Measurements from ENCODE around the gene GRID2.

Gene GRID2

DNA sequence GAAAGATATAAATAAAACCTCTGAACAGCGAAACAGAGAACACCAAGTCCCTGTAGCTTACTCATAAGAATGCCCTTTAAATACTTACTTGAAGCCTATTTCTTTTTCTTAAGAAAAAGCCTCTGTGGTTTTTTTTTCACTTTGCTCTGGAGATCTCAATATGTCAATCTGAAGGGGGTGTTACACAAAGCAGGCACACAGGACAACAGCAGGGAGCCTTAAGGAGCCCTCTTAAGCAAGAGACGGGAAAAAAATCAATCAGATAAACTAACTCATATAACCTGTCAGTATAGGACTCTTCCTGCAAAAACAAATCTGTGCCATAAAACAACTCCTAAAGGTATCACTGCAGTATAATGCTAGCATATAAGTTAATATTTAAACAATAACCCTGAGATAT, 913.7 kb downstream of the GRID2 start:
- H3K4me3 ChIP-seq (ENCODE audit: low read depth, low read length), result no peak overlapping the region
- DNase-seq (ENCODE audit: low read depth), result no peak
- TF ChIP-seq, protein P1, sequence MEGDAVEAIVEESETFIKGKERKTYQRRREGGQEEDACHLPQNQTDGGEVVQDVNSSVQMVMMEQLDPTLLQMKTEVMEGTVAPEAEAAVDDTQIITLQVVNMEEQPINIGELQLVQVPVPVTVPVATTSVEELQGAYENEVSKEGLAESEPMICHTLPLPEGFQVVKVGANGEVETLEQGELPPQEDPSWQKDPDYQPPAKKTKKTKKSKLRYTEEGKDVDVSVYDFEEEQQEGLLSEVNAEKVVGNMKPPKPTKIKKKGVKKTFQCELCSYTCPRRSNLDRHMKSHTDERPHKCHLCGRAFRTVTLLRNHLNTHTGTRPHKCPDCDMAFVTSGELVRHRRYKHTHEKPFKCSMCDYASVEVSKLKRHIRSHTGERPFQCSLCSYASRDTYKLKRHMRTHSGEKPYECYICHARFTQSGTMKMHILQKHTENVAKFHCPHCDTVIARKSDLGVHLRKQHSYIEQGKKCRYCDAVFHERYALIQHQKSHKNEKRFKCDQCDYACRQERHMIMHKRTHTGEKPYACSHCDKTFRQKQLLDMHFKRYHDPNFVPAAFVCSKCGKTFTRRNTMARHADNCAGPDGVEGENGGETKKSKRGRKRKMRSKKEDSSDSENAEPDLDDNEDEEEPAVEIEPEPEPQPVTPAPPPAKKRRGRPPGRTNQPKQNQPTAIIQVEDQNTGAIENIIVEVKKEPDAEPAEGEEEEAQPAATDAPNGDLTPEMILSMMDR (IDR thresholded peaks at IDR 0.05; ENCODE audit: low read depth, low read length, missing control alignments), result no peak

DNA sequence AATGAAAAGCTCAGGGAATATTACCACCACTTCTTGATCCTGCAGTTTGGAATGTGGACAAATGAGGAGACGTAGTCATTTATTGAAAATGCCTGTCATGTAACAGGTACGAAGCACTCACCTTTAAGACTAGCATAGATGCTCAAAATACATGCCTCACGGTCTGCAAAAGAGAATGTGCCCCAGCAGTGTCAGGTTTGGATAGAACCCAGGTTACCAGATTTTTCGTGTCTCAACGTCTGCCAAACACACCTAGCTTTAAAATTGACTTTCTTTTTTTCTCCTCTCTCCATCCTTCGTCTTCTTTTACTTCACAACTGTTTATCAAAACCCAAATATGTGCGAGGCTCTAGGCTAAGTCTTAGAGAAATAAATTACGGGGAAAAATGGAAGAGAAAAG, 918.0 kb downstream of the GRID2 start:
- TF ChIP-seq, protein P1 (IDR thresholded peaks at IDR 0.05; ENCODE audit: low read depth, low read length, missing control alignments), result no peak
- DNase-seq (ENCODE audit: low read depth), result no peak
- H3K4me3 ChIP-seq (ENCODE audit: low read depth, low read length), result no peak overlapping the region

DNA sequence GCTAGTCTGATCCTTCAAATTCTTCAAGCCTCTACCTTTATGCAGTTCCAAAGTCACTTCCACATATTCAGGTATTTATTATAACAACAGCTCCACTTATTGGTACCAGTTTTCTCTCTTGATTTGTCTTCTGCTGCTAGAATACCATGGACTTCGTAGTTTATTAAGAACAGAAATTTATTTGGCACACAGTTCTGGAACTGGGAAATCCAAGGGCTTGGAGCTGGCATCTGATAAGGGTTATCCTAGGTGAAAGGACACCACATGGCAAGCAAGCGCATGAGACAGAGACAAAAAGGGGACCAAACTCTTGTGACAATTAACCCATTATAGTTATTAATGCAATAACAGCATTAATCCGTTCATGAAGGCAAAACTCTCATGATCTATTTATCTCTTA, 924.3 kb downstream of the GRID2 start:
- TF ChIP-seq, protein P1 (IDR thresholded peaks at IDR 0.05; ENCODE audit: low read depth, low read length, missing control alignments), result no peak
- no peak overlapping the region for H3K4me3 ChIP-seq (ENCODE audit: low read depth, low read length)
- DNase-seq (ENCODE audit: low read depth), result no peak

DNA sequence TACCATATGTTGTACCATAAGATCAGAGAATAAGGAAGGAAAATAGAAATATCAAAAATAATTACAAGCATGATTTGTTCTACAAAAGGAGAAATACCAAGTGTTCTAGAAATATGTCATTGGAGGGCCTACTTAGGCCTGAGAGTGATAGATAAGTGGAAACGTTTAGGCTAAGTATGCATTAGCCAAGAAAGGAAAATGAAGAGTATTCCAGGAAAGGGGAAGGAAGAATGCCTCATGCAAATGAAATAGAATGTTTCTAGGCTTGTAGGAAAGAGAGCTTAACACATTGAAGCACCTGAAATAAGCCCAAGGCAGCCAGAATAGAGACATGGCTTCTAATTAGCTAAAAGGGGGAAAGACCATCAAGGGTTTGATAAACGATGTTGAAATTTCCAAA, 929.1 kb downstream of the GRID2 start:
- TF ChIP-seq, protein P1 (IDR thresholded peaks at IDR 0.05; ENCODE audit: low read depth, low read length, missing control alignments), result no peak
- DNase-seq (ENCODE audit: low read depth), result no peak
- no peak overlapping the region for H3K4me3 ChIP-seq (ENCODE audit: low read depth, low read length)

DNA sequence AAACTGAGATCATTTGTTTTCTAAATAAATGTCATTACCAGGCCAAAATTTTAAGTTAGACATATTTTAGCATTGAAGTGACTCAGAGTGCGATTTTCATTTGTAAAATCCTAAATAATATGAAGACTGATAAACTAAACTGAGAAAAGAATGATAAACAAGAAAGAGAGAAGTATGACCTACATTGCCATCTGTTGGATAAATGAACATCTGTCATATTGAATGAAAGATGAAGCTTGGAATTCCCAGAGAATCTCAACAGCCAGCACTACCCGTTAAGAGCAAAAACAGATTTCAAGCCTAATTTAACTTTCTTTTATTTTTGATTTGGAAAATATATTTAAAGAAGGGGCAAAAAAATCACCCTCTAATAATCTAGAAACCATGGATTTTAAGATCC, 933.8 kb downstream of the GRID2 start:
- DNase-seq (ENCODE audit: low read depth), result no peak
- TF ChIP-seq, protein P1 (IDR thresholded peaks at IDR 0.05; ENCODE audit: low read depth, low read length, missing control alignments), result no peak
- H3K4me3 ChIP-seq (ENCODE audit: low read depth, low read length), result no peak overlapping the region

DNA sequence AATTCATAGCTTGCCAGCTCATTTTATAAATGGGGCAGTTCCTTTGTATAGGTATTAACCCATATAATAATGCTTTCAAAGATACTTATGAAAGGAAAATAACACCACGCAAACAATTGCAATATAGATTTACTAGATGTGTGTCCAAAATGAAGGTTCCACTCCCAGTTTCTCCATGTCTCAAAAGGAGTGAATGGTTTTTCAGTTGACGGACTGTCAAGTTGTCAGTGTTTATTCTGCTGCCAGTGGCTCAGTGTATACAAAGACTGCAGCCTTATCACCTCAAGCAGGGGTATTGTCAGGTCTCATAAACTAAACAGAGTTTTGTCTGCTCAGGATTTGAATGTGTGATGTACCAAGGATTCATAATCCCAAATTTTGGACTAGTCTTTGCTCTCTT, 939.5 kb downstream of the GRID2 start:
- no peak overlapping the region for H3K4me3 ChIP-seq (ENCODE audit: low read depth, low read length)
- TF ChIP-seq, protein P1 (IDR thresholded peaks at IDR 0.05; ENCODE audit: low read depth, low read length, missing control alignments), result no peak
- DNase-seq (ENCODE audit: low read depth), result no peak

DNA sequence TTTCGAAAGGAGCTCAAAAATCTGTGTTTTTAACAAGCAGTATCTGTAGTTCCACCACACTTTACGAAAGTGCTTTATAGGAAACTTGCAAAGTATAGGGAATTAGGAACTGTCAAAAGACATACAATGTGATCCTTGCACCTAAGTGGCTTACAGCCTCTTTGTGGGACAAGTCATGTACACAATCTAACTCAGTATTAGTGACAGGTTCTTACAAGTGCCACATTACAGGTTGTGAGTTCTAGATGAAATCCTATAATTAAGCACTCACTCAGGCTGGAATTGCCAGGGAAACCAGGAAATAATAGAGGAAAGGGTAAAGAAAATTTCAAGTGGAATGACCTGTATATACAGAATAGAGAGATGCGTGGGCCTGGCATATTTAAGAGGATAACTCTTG, 957.4 kb downstream of the GRID2 start:
- H3K4me3 ChIP-seq (ENCODE audit: low read depth, low read length), result no peak overlapping the region

More for the DNA sequence above, 957.4 kb downstream of the GRID2 start:
- TF ChIP-seq, protein P1 (IDR thresholded peaks at IDR 0.05; ENCODE audit: low read depth, low read length, missing control alignments), result no peak
- DNase-seq (ENCODE audit: low read depth), result no peak

Measured in GM12864 (cell line).